NCI-H2196 treated with DMSO at 0.1 percent for 48 hours (cell line): ENCODE results near the gene ANAPC2.
"Not testable (repeated sequence)": the region's sequence is repeated elsewhere in the genome, so short reads cannot be mapped to it uniquely, and the experiment has no call there.

Experiments
- DNase-seq: peaks from one replicate; lab custom pipeline; 2025; ENCODE audit not compliant: unreplicated experiment; lab: John Stamatoyannopoulos, UW

The ANAPC2 gene

GRCh38 chr9:137148242-137148641 lies 40.1 kb downstream of the ANAPC2 start:
- DNase-seq = no peak

- DNase-seq = no peak
Observed at GRCh38 chr9:137147793-137148160, 40.6 kb downstream of the ANAPC2 start.

- DNase-seq = no peak
Observed at GRCh38 chr9:137147091-137147792, 41.1 kb downstream of the ANAPC2 start.

GRCh38 chr9:137146527-137146918 lies 41.8 kb downstream of the ANAPC2 start:
- no peak for DNase-seq

- no peak for DNase-seq
Observed at GRCh38 chr9:137145731-137146526, 42.4 kb downstream of the ANAPC2 start.

GRCh38 chr9:137143459-137143858 lies 44.9 kb downstream of the ANAPC2 start:
- DNase-seq = no peak

GRCh38 chr9:137141976-137142936 lies 46.1 kb downstream of the ANAPC2 start:
- no peak for DNase-seq

GRCh38 chr9:137141050-137141810 lies 47.1 kb downstream of the ANAPC2 start:
- DNase-seq = no peak

GRCh38 chr9:137140151-137141012 lies 48.0 kb downstream of the ANAPC2 start:
- no peak for DNase-seq

GRCh38 chr9:137139468-137140150 lies 48.8 kb downstream of the ANAPC2 start:
- DNase-seq = no peak

GRCh38 chr9:137138722-137139467 lies 49.5 kb downstream of the ANAPC2 start, which contains the start of gene GRIN1:
GRIN1 (plus strand) TSS chr9:137139154; CDS start chr9:137139487, 333 bp downstream.
- DNase-seq = no peak

- no peak for DNase-seq
Observed at GRCh38 chr9:137138058-137138721, 50.2 kb downstream of the ANAPC2 start.

- no peak for DNase-seq
Observed at GRCh38 chr9:137136881-137137607, 51.3 kb downstream of the ANAPC2 start.

GRCh38 chr9:137136261-137136880 lies 52.0 kb downstream of the ANAPC2 start:
- no peak for DNase-seq

- not testable (repeated sequence) for DNase-seq
Observed at GRCh38 chr9:137135154-137135553, 53.2 kb downstream of the ANAPC2 start.

GRCh38 chr9:137134191-137134590 lies 54.2 kb downstream of the ANAPC2 start:
- no peak for DNase-seq
